ENCODE data around the gene HACD3. TPM values are rescaled to one million over a fixed set of nuclear protein-coding genes. Genes with fewer than 3 reads are reported as not detected.

The HACD3 gene
- total RNA-seq, 1 experiment from 2014 or later: 133 TPM

DNA sequence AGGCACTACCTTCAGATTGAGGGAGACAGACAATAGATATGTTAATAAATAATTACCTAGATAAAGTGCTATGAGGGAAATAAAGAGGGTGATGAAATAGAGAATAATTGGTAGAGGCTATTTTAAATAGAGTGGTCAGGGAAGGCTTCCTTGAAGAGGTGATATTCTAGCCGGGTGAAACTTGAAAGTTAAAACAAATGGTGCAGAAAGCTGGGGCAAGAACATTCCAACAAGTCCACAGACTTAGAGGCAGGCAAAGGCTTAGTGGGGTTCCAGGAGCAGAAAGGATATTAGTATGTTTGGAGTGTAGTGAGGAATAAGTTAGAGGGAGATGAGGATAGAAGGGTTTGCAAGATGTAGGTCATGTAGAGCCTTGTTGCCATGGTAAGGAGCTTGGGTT, 10.1 kb downstream of the HACD3 start:
- no peak for TF ChIP-seq CTCF (conservative IDR thresholded peaks at IDR 0.05)
- Histone ChIP-seq H3K18ac (ENCODE audit: insufficient read length, low read depth, low read length) (no peak overlapping the region), H3K27ac (ENCODE audit: insufficient read length, low read depth, low read length) (no peak overlapping the region), H4K91ac (ENCODE audit: insufficient read length, low read depth, low read length) (no peak overlapping the region), H3K4ac (ENCODE audit: low read depth, low read length) (no peak overlapping the region), H4K8ac (replicated peaks; ENCODE audit: insufficient read length, low read depth, low read length) (no peak overlapping the region), H3K23me2 (ENCODE audit: insufficient read length, low read depth, low read length, poor library complexity, severe bottlenecking) (no peaks in the 10 kb centered on the region), H3K14ac (ENCODE audit: insufficient read depth, low read length) (no peak overlapping the region), H2BK15ac (ENCODE audit: low read depth, low read length) (no peak overlapping the region), H4K5ac (ENCODE audit: insufficient read length, low read depth, low read length) (no peak overlapping the region), H3K4me2 (ENCODE audit: insufficient read depth, insufficient read length, low read length) (no peak overlapping the region), H3K9ac (ENCODE audit: extremely low read depth, insufficient read length, low read length) (no peak overlapping the region), H2AFZ (ENCODE audit: low read length) (no peak overlapping the region), H2BK12ac (ENCODE audit: insufficient read length, low read depth, low read length) (no peak overlapping the region), H4K20me1 (ENCODE audit: control insufficient read depth, insufficient read depth, insufficient read length) (no peaks in the 10 kb centered on the region), H2BK120ac (ENCODE audit: low read depth, low read length, poor library complexity, severe bottlenecking) (no peak overlapping the region), H3K9me3 (ENCODE audit: control insufficient read depth, low read depth, low read length) (no peaks in the 10 kb centered on the region), H3T11ph (ENCODE audit: low read length) (no peak overlapping the region), H3K4me1 (ENCODE audit: insufficient read depth, low read length) (no peaks in the 10 kb centered on the region), H2BK20ac (ENCODE audit: low read depth, low read length, poor library complexity, severe bottlenecking) (no peak overlapping the region), H3K56ac (ENCODE audit: insufficient read length, low read depth, low read length) (no peak overlapping the region), H2AK5ac (ENCODE audit: insufficient read length, low read length) (no peak overlapping the region), H2BK5ac (ENCODE audit: insufficient read length, low read length) (no peak overlapping the region), H3K27me3 (ENCODE audit: insufficient read depth, low read length) (no peaks in the 10 kb centered on the region), H3K23ac (ENCODE audit: insufficient read length, low read depth, low read length) (no peak overlapping the region), H3K79me2 (ENCODE audit: insufficient read depth, low read length) (peaks cover 48% of the 10 kb centered on the region; the same call in 1 of the 2 replicates), H3K79me1 (ENCODE audit: insufficient read depth, low read depth, low read length, poor library complexity, severe bottlenecking) (peaks cover 6% of the 10 kb centered on the region)
- no peak for DNase-seq
- no CpG with 5 or more reads among the region's 1 CpG for WGBS (ENCODE audit: extremely low coverage, insufficient read length, low lambda C conversion rate)
- H3K27ac Mint-ChIP-seq: peak overlapping the region in 2 of 3 experiments; percentile 1 to 4; a peak in 2 of 7 replicates
- peaks cover 3 to 12% (median 9%) of the 10 kb centered on the region in 3 experiments; a peak in 5 of 7 replicates for H3K36me3 Mint-ChIP-seq (ENCODE audit: insufficient read depth in 1 of 3, low read depth in 3 of 3)
- no peaks in the 10 kb centered on the region for H3K27me3 Mint-ChIP-seq (ENCODE audit: low read depth)
- no peak overlapping the region for H3K4me3 Mint-ChIP-seq
- H3K9me3 Mint-ChIP-seq: no peaks in the 10 kb centered on the region; a peak in 1 of 5 replicates
- H3K4me1 Mint-ChIP-seq: peaks cover 3 to 9% of the 10 kb centered on the region in 2 experiments

Measured in H9 (cell line).